ENCODE data around the gene STK32A.

GRCh38 chr5:147359581-147359980, 124.8 kb downstream of the STK32A start:
- TF ChIP-seq SMC3 (conservative IDR thresholded peaks at IDR 0.05; ENCODE audit: insufficient read depth, low read depth, low read length) (no peak), MAFG (tag; conservative IDR thresholded peaks at IDR 0.05) (no peak), FOS (IDR thresholded peaks at IDR 0.05; ENCODE audit: extremely low read depth, insufficient read length) (no peak), HDAC2 (IDR thresholded peaks at IDR 0.05) (no peak), RBM22 (IDR thresholded peaks at IDR 0.05; ENCODE audit: low read depth, low read length, poor library complexity, severe bottlenecking) (no peak), HIVEP1 (CRISPR knock-in tag; IDR thresholded peaks at IDR 0.05) (no peak), ZNF668 (CRISPR knock-in tag; IDR thresholded peaks at IDR 0.05) (no peak), CREM (IDR thresholded peaks at IDR 0.05; ENCODE audit: low read depth) (no peak), PCBP1 (IDR thresholded peaks at IDR 0.05; ENCODE audit: low read depth, low read length, poor library complexity, severe bottlenecking) (no peak), ZFP30 (CRISPR knock-in tag; IDR thresholded peaks at IDR 0.05; ENCODE audit: borderline replicate concordance) (no peak)
